GM08714 (cell line): ENCODE results near the gene MBIP.

Experiments
- H3K4me3 ChIP-seq: fragments of 200-500 bp; sonication (Bioruptor generic); 2 replicates; pipeline ENCODE4 v1.5.1; 2014; ENCODE audit warnings: mild to moderate bottlenecking, low read length, inconsistent platforms
- ZNF274 ChIP-seq: IDR thresholded peaks from 2 replicates; pipeline ENCODE4 v1.6.1; 2012; ENCODE audit warnings: mild to moderate bottlenecking, low read depth, low read length

MBIP gene

DNA sequence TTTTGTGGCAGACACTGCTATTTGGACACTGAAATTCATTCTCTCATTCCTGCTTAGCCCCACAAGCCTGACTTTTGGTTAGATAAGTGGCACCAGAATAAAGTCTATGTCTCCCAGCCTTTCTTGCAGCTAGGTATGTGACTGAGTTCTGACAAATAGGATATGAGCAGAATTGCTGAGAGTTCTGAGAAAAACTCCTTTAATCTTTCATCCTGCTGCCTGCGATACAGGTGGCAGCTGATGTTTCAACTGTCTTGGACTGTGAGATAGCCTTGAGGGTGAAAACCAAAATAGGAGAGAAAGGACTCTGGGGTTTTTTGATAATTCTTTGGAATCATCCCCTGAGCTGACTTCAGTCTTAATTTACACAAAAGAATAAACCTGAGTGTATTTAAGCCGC is 55.8 kb downstream of the MBIP start:
- no peak overlapping the region for H3K4me3 ChIP-seq
- TF ChIP-seq ZNF274: no peak

DNA sequence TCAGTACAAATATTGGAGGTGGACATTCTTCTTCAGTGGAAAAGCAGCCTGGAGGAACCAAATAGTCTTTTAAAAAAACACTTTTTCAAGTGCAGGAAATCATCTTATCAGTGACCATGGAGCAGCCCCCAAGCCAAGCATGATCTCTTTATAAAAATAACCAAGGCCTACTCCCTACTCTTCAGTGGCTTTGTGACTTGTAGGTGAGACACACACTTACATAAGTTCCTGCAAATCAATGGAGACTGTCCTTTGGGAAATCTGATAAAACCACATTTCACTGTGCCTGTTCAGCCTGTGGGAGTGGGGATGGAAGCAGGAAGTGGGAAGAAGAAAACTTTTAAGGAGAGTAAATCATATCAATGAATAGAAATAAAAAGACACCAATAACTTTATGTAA is 56.3 kb downstream of the MBIP start:
- H3K4me3 ChIP-seq: no peak overlapping the region
- no peak for TF ChIP-seq ZNF274

DNA sequence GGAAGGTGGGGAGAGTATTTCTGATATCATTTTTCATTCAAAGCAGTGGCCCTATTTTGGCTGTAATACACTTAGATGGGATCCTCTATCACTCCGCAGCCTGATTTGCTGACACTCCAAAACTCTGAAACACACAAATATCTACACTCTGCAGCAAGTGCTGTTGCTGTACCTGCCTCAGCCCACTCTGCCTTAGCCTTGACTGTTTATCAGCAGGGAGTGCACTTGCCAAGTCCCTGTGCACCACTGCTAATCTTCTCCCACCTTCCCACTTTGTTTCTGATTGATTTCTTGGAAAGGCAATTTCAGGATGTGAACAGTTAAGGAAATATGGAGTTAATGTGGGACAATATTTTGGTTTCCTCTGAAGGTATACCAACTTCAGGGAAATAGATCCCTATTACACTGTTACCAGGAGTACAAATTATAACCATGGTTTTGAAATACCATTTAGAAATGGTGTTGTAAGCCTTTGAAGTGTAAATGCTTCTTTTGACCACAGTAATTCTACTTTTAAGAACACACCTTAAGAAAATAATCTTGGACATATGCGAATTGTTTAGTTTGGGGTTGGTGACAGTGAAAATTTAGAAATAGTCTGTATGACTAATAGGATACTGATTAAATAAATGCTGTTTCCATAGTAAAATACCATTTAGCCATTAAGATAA is 59.3 kb downstream of the MBIP start:
- TF ChIP-seq ZNF274: no peak
- no peak overlapping the region for H3K4me3 ChIP-seq

DNA sequence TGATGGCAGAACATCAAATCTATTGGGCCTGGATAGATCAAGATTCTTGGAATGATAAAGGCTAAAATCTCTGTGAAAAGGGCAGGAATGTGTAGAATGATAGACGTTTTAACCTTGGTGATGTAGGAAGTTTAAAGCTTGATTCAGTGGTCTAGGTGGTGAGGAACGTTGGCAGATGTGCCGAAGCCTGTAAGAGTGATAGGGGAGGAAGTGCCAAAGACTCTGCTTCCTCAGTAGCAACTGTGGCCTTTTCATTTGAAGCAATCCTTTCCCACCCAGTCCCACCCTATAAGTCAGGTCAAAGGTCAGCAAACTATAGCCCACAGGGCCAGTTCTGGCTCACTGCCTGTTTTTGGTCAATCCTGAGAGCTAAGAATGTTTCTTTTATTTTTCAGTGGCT is 62.2 kb downstream of the MBIP start:
- no peak for TF ChIP-seq ZNF274
- H3K4me3 ChIP-seq: no peak overlapping the region

DNA sequence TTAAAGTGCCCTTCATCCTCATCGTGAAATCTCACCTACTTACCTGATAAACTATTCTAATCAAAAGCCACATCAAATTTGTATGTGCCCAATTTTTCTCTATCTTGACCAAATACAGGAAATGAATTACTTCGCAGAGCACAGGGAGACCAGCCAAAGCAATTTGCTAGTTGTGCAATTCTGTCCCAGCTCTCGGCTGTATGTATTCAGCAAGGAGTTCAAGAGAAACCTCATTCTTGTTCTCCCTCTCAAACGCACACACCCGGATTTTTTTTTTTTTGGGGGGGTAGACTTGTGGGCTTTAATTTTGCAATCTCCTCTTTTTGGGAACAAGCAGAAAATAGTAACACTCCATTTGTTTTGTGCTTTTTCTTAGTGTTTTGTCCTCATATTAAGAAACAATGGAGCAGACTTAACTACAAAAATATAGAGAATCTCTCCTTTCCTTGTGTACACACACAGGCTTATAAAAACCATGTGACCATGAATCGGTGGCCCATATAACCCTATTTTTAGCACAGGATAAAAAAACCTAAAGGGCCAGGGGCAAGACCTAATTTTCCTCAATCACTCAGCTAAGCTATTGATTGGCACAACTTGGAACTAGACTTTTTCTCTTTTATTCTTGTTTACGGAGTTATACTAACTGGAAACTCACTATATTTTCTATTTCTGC is 64.2 kb downstream of the MBIP start:
- TF ChIP-seq ZNF274: no peak
- no peak overlapping the region for H3K4me3 ChIP-seq

DNA sequence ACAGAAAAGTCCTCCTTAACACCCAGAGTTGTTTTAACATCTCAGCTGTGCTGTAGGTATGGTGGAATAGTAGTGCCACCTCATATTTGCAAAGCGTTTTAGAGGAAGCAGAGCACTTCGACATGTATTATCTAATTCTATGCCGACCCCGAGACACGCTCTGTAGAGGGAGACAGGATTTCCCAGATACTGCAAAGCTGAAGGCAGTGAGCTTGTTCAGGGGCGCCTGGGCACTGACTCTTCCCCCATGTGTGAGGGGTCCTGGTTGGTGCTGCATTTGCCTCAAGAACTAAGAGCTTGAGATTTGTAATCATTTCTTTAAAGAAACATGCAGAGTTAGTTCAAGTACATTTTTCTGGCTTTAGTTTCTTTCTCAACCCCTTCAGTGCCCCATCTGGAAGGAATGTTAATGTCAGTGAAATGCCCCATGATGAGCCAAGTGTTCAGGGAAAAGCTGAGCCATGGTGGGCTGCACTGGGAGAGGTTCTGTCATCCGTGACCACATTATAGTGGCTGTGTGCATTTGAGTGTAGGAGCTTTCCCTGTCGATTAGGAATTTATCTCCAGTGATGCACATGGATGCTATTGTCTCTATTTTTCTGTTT is 66.3 kb downstream of the MBIP start:
- no peak for TF ChIP-seq ZNF274
- H3K4me3 ChIP-seq: no peak overlapping the region
